ENCODE data around the gene WFIKKN1.

WFIKKN1 gene

GRCh38 chr16:616733-617586, 13.8 kb upstream of the WFIKKN1 start:
- no peak for TF ChIP-seq CTCF (IDR thresholded peaks at IDR 0.05; ENCODE audit: insufficient read depth, low read depth, low read length, missing control alignments)
- no peak for DNase-seq (ENCODE audit: low read depth)

GRCh38 chr16:617855-618254, 12.9 kb upstream of the WFIKKN1 start:
- no peak for TF ChIP-seq CTCF (IDR thresholded peaks at IDR 0.05; ENCODE audit: insufficient read depth, low read depth, low read length, missing control alignments)
- no peak overlapping the region for H3K4me3 ChIP-seq (ENCODE audit: low read depth, low read length)
- no peak for DNase-seq (ENCODE audit: low read depth)

More at GRCh38 chr16:616733-617586, 13.8 kb upstream of the WFIKKN1 start:
- H3K4me3 ChIP-seq (ENCODE audit: low read depth, low read length), result no peak overlapping the region

GRCh38 chr16:619476-620100, 11.2 kb upstream of the WFIKKN1 start:
- no peak overlapping the region for H3K4me3 ChIP-seq (ENCODE audit: low read depth, low read length)
- no peak for DNase-seq (ENCODE audit: low read depth)
- no peak for TF ChIP-seq CTCF (IDR thresholded peaks at IDR 0.05; ENCODE audit: insufficient read depth, low read depth, low read length, missing control alignments)

GRCh38 chr16:620700-621525, 9.9 kb upstream of the WFIKKN1 start:
- no peak for DNase-seq (ENCODE audit: low read depth)
- no peak for TF ChIP-seq CTCF (IDR thresholded peaks at IDR 0.05; ENCODE audit: insufficient read depth, low read depth, low read length, missing control alignments)
- H3K4me3 ChIP-seq (ENCODE audit: low read depth, low read length), result no peak overlapping the region

GRCh38 chr16:621526-622105, 9.2 kb upstream of the WFIKKN1 start:
- no peak for TF ChIP-seq CTCF (IDR thresholded peaks at IDR 0.05; ENCODE audit: insufficient read depth, low read depth, low read length, missing control alignments)
- DNase-seq (ENCODE audit: low read depth), result no peak
- H3K4me3 ChIP-seq (ENCODE audit: low read depth, low read length), result no peak overlapping the region

GRCh38 chr16:622920-623280, 7.9 kb upstream of the WFIKKN1 start:
- no peak for TF ChIP-seq CTCF (IDR thresholded peaks at IDR 0.05; ENCODE audit: insufficient read depth, low read depth, low read length, missing control alignments)
- no peak for DNase-seq (ENCODE audit: low read depth)
- H3K4me3 ChIP-seq (ENCODE audit: low read depth, low read length), result no peak overlapping the region

Measured in GM12865 (cell line).